ENCODE results near the gene COG5.

The COG5 gene

GRCh38 chr7:107172276-107173032 is 391.3 kb downstream of the COG5 start:
- Histone ChIP-seq H3K79me2 (ENCODE audit: control insufficient read depth, insufficient read depth, low read length, unreplicated experiment) (peaks cover 61% of the 10 kb centered on the region), H3K27me3 (ENCODE audit: insufficient read depth, low read length) (no peaks in the 10 kb centered on the region), H2AFZ (ENCODE audit: low read length, unreplicated experiment) (no peak overlapping the region), H3K27ac (ENCODE audit: low read depth, low read length) (no peak overlapping the region), H3K36me3 (ENCODE audit: insufficient read depth, low read length) (no peaks in the 10 kb centered on the region), H3K4me1 (ENCODE audit: control insufficient read depth, insufficient read depth, low read length, unreplicated experiment) (peaks cover 13% of the 10 kb centered on the region), H3K4me3 (ENCODE audit: low read depth, low read length) (no peak overlapping the region)

- H3K4me3 ChIP-seq (ENCODE audit: low read depth, low read length), result no peak overlapping the region
- no peaks in the 10 kb centered on the region for H3K27me3 ChIP-seq (ENCODE audit: insufficient read depth, low read length)
- H2AFZ ChIP-seq (ENCODE audit: low read length, unreplicated experiment), result no peak overlapping the region
- peaks cover 51% of the 10 kb centered on the region for H3K79me2 ChIP-seq (ENCODE audit: control insufficient read depth, insufficient read depth, low read length, unreplicated experiment)
- peaks cover 15% of the 10 kb centered on the region for H3K4me1 ChIP-seq (ENCODE audit: control insufficient read depth, insufficient read depth, low read length, unreplicated experiment)
- H3K27ac ChIP-seq (ENCODE audit: low read depth, low read length), result no peak overlapping the region
- H3K36me3 ChIP-seq (ENCODE audit: insufficient read depth, low read length), result no peaks in the 10 kb centered on the region
These were observed 392.2 kb downstream of the COG5 start for GRCh38 chr7:107171496-107171895.

- H3K79me2 ChIP-seq (ENCODE audit: control insufficient read depth, insufficient read depth, low read length, unreplicated experiment), result peaks cover 47% of the 10 kb centered on the region
- H3K4me3 ChIP-seq (ENCODE audit: low read depth, low read length), result peak overlapping the region; percentile 74
- H3K4me1 ChIP-seq (ENCODE audit: control insufficient read depth, insufficient read depth, low read length, unreplicated experiment), result peaks cover 23% of the 10 kb centered on the region
- H3K36me3 ChIP-seq (ENCODE audit: insufficient read depth, low read length), result no peaks in the 10 kb centered on the region
- H3K27ac ChIP-seq (ENCODE audit: low read depth, low read length), result peak overlapping the region; percentile 91
- no peak overlapping the region for H2AFZ ChIP-seq (ENCODE audit: low read length, unreplicated experiment)
- no peaks in the 10 kb centered on the region for H3K27me3 ChIP-seq (ENCODE audit: insufficient read depth, low read length)
These were observed 393.4 kb downstream of the COG5 start for GRCh38 chr7:107170051-107170915.

- H2AFZ ChIP-seq (ENCODE audit: low read length, unreplicated experiment), result peak overlapping the region; percentile 61
- peak overlapping the region; percentile 91 for H3K27ac ChIP-seq (ENCODE audit: low read depth, low read length)
- peaks cover 24% of the 10 kb centered on the region for H3K4me1 ChIP-seq (ENCODE audit: control insufficient read depth, insufficient read depth, low read length, unreplicated experiment)
- peaks cover 38% of the 10 kb centered on the region for H3K79me2 ChIP-seq (ENCODE audit: control insufficient read depth, insufficient read depth, low read length, unreplicated experiment)
- no peaks in the 10 kb centered on the region for H3K36me3 ChIP-seq (ENCODE audit: insufficient read depth, low read length)
- H3K4me3 ChIP-seq (ENCODE audit: low read depth, low read length), result peak overlapping the region; percentile 74
- H3K27me3 ChIP-seq (ENCODE audit: insufficient read depth, low read length), result no peaks in the 10 kb centered on the region
These were observed 394.3 kb downstream of the COG5 start for GRCh38 chr7:107169120-107170050.

- H3K27ac ChIP-seq (ENCODE audit: low read depth, low read length), result peak within 1 kb of the TSS; percentile 94
These were observed 395.2 kb downstream of the COG5 start, which contains the start of gene HBP1 for GRCh38 chr7:107168233-107169119. TSS of gene HBP1 (plus strand) at chr7:107169003. CDS start at chr7:107179894, 10,891 bp downstream.

DNA sequence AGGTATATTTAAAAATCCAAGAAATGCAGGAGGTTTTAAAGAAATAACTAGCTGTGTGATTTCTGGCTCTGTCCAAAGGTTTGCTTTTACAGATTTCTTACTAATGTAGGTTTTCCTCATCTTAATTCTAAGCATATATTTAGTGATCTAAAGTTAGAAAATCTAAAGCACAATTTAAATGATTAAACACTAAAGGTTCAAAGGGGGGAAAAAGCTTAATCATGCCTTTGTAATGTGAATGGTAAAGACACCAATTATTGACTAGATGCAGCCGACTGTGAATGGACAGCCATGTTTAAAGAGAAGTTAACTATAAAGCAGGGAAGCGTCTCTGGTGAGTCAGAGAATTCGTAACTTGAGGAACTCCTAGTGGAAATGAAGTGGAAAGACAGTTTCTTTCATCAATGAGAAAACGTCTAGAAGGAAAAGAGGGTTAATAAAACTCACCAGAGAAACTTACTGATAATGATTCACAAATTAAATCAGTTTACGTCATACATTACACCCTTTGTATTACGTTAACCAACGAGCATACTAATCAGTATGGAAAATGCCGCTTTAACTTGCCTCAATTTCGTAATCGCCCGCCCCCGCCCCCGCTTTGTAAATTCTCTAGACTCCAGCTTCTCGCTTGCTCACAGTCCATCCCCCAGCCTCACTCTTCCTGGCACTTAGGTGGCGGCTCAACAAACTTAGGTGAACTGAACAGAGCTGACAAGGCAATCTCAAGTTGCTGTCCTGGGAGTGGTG is 396.1 kb downstream of the COG5 start:
- no peaks in the 10 kb centered on the region for H3K36me3 ChIP-seq (ENCODE audit: insufficient read depth, low read length)
- H3K79me2 ChIP-seq (ENCODE audit: control insufficient read depth, insufficient read depth, low read length, unreplicated experiment), result peaks cover 21% of the 10 kb centered on the region
- H3K27ac ChIP-seq (ENCODE audit: low read depth, low read length), result peak overlapping the region; percentile 94
- H3K27me3 ChIP-seq (ENCODE audit: insufficient read depth, low read length), result no peaks in the 10 kb centered on the region
- peak overlapping the region; percentile 71 for H2AFZ ChIP-seq (ENCODE audit: low read length, unreplicated experiment)
- H3K4me1 ChIP-seq (ENCODE audit: control insufficient read depth, insufficient read depth, low read length, unreplicated experiment), result peaks cover 30% of the 10 kb centered on the region
- H3K4me3 ChIP-seq (ENCODE audit: low read depth, low read length), result peak overlapping the region; percentile 78

More at GRCh38 chr7:107168233-107169119, 395.2 kb downstream of the COG5 start, which contains the start of gene HBP1:
- Histone ChIP-seq H3K36me3 (ENCODE audit: insufficient read depth, low read length) (no peaks in the 10 kb centered on the region), H3K4me3 (ENCODE audit: low read depth, low read length) (peak within 1 kb of the TSS; percentile 78), H3K79me2 (ENCODE audit: control insufficient read depth, insufficient read depth, low read length, unreplicated experiment) (peaks cover 29% of the 10 kb centered on the region), H3K4me1 (ENCODE audit: control insufficient read depth, insufficient read depth, low read length, unreplicated experiment) (peaks cover 29% of the 10 kb centered on the region), H3K27me3 (ENCODE audit: insufficient read depth, low read length) (no peaks in the 10 kb centered on the region), H2AFZ (ENCODE audit: low read length, unreplicated experiment) (peak within 1 kb of the TSS; percentile 71)

DNA sequence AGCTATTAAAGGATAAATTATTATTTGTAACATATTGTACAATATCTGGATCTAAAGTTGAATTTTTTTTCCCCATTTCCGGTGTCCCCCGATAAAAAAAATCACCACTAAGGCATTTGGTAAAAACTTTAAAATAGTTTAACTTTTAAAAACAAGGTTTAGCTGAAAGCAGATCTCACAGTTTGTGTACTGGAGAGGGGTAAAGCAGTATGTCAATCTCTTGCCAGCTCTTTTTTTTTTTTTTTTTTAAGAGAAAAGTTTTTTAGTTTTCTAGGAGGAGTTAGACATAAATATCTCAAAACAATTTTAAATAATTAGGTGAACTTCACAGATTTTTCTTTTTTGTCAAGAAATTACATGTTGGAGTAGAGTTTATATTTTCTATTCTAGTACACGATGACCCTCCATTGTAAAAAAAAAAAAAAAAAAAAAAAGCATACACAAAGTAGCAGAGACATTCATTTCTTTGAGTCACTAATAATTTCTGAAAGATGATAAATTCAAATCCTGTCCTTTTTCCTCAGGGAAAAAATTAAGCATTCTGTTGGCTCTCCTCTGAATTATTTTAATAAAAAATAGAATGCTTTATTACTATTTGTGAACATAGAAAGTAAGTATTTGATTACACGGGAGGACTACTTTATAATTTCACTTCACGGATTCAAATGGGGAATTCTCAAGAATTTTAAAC is 396.8 kb downstream of the COG5 start:
- peaks cover 13% of the 10 kb centered on the region for H3K79me2 ChIP-seq (ENCODE audit: control insufficient read depth, insufficient read depth, low read length, unreplicated experiment)
- peak overlapping the region; percentile 68 for H2AFZ ChIP-seq (ENCODE audit: low read length, unreplicated experiment)
- H3K36me3 ChIP-seq (ENCODE audit: insufficient read depth, low read length), result no peaks in the 10 kb centered on the region
- H3K27ac ChIP-seq (ENCODE audit: low read depth, low read length), result peak overlapping the region; percentile 94
- peak overlapping the region; percentile 78 for H3K4me3 ChIP-seq (ENCODE audit: low read depth, low read length)
- H3K27me3 ChIP-seq (ENCODE audit: insufficient read depth, low read length), result no peaks in the 10 kb centered on the region
- H3K4me1 ChIP-seq (ENCODE audit: control insufficient read depth, insufficient read depth, low read length, unreplicated experiment), result peaks cover 22% of the 10 kb centered on the region

GRCh38 chr7:107165341-107165740 is 398.4 kb downstream of the COG5 start:
- no peak overlapping the region for H3K27ac ChIP-seq (ENCODE audit: low read depth, low read length)
- peaks cover 20% of the 10 kb centered on the region for H3K4me1 ChIP-seq (ENCODE audit: control insufficient read depth, insufficient read depth, low read length, unreplicated experiment)
- no peak overlapping the region for H2AFZ ChIP-seq (ENCODE audit: low read length, unreplicated experiment)
- peaks cover under 1% of the 10 kb centered on the region for H3K79me2 ChIP-seq (ENCODE audit: control insufficient read depth, insufficient read depth, low read length, unreplicated experiment)
- H3K36me3 ChIP-seq (ENCODE audit: insufficient read depth, low read length), result no peaks in the 10 kb centered on the region
- H3K27me3 ChIP-seq (ENCODE audit: insufficient read depth, low read length), result no peaks in the 10 kb centered on the region
- H3K4me3 ChIP-seq (ENCODE audit: low read depth, low read length), result no peak overlapping the region

DNA sequence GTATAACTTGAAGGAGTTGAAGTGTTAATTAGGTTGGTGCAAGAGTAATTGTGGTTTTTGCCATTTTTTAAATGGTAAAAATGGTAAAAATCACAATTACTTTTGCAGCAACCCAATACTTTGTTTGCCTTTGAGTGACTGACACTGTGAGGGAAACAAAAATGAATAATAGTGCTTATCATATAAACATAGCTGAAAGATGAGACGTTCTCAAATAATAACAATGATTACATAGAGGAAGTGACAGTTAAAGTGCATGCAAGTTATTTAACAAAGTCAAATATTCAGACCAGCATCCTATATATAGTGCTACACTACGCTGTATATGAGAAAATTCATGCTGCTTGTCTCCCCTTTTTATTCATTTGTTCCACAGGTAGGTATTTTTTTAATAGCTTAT is 399.6 kb downstream of the COG5 start:
- Histone ChIP-seq H3K79me2 (ENCODE audit: control insufficient read depth, insufficient read depth, low read length, unreplicated experiment) (no peaks in the 10 kb centered on the region), H3K4me1 (ENCODE audit: control insufficient read depth, insufficient read depth, low read length, unreplicated experiment) (peaks cover 20% of the 10 kb centered on the region), H3K4me3 (ENCODE audit: low read depth, low read length) (no peak overlapping the region)

More for the DNA sequence above, 399.6 kb downstream of the COG5 start:
- Histone ChIP-seq H3K27ac (ENCODE audit: low read depth, low read length) (no peak overlapping the region), H3K27me3 (ENCODE audit: insufficient read depth, low read length) (no peaks in the 10 kb centered on the region), H2AFZ (ENCODE audit: low read length, unreplicated experiment) (no peak overlapping the region), H3K36me3 (ENCODE audit: insufficient read depth, low read length) (no peaks in the 10 kb centered on the region)

All from ACC112 (cell line).